Endothelial cell of umbilical vein (primary cell): ENCODE measurements around the gene SRRM4. TPM values are rescaled to one million over a fixed set of nuclear protein-coding genes. Genes with fewer than 3 reads are reported as not detected.

ENCODE experiments used
- BruUV-seq: library from RNA; stranded (reverse); fragments of 400-500 nt; replicated peaks from 2 replicates; lab custom pipeline; 2021; lab: Mats Ljungman, UMichigan
- CTCF ChIA-PET: fragments of 300-600, 350-600 bp; sonication (Branson Sonifier 250); formaldehyde crosslinking; loops from one replicate; lab custom pipeline; 2021; ENCODE audit warnings: antibody characterized with exemption, inconsistent platforms; lab: Charles Lee
- POLR2A ChIA-PET: fragments of 300-600, 350-600 bp; sonication (Branson Sonifier 250); formaldehyde crosslinking; loops from one replicate; lab custom pipeline; 2021; ENCODE audit warnings: antibody characterized with exemption, inconsistent platforms; lab: Charles Lee
- DNase-seq: peaks from one replicate; pipeline ENCODE4 v3.0.0-alpha.2; 2011; ENCODE audit warnings: low read depth, low spot score
- FAIRE-seq: peaks from 2 replicates; lab custom pipeline; 2011; peaks lifted over from hg19 to GRCh38; lab: Jason Lieb, UNC
- H2AFZ ChIP-seq: 2 replicates; pipeline ENCODE4 v1.6.0; 2012; ENCODE audit warnings: low read depth, low read length, control low read depth, inconsistent platforms
- H3K27ac ChIP-seq: 2 replicates; pipeline ENCODE4 v1.5.1; 2011; ENCODE audit warnings: low read depth, mild to moderate bottlenecking, control low read depth, low read length, moderate library complexity; ENCODE audit not compliant: insufficient read depth
- H3K27me3 ChIP-seq, 2 experiments: 2 replicates each; pipeline versions ENCODE4 v1.6.0 to v1.6.1; 2011; ENCODE audit warnings: low read length in 2 of 2, mixed read lengths in 1 of 2; ENCODE audit not compliant: control insufficient read depth in 2 of 2, insufficient read depth in 2 of 2
- H3K36me3 ChIP-seq, 2 experiments: 2 replicates in 1 of 2; 3 replicates in 1 of 2; pipeline ENCODE4 v1.5.1; 2011; ENCODE audit warnings: low read length in 2 of 2, mild to moderate bottlenecking in 1 of 2, moderate library complexity in 1 of 2; ENCODE audit not compliant: control insufficient read depth in 2 of 2, insufficient read depth in 2 of 2; ENCODE audit errors: extremely low read depth in 1 of 2
- H3K4me1 ChIP-seq: 3 replicates; pipeline ENCODE4 v1.5.1; 2011; ENCODE audit warnings: mild to moderate bottlenecking, low read length; ENCODE audit not compliant: control insufficient read depth, insufficient read depth; ENCODE audit errors: extremely low read depth
- H3K4me2 ChIP-seq: 2 replicates; pipeline ENCODE4 v1.6.1; 2011; ENCODE audit warnings: low read length, control low read depth, mixed read lengths; ENCODE audit not compliant: insufficient read depth
- H3K4me3 ChIP-seq, 3 experiments: fragments of 200-600 bp in 1 of 3; sonication (generic), shearing (Covaris generic) in 1 of 3; replicated peaks in 1 of 3; 2 replicates each; pipeline ENCODE4 v1.5.1; 2011 to 2016; ENCODE audit warnings: control low read depth in 3 of 3, low read length in 3 of 3, mild to moderate bottlenecking in 2 of 3, inconsistent platforms in 1 of 3, low read depth in 1 of 3, moderate library complexity in 1 of 3; ENCODE audit not compliant: insufficient read depth in 1 of 3
- H3K79me2 ChIP-seq: 2 replicates; pipeline ENCODE4 v1.6.0; 2012; ENCODE audit warnings: low read length, inconsistent platforms; ENCODE audit not compliant: control insufficient read depth, insufficient read depth
- H3K9ac ChIP-seq: replicated peaks from 2 replicates; pipeline ENCODE3; 2011; ENCODE audit warnings: low read length, control low read depth; ENCODE audit not compliant: insufficient read depth; ENCODE audit errors: extremely low read depth
- H3K9me1 ChIP-seq: replicated peaks from 3 replicates; pipeline ENCODE4 v1.6.0; 2011; ENCODE audit warnings: mild to moderate bottlenecking, low read length; ENCODE audit not compliant: control insufficient read depth, insufficient read depth; ENCODE audit errors: extremely low read depth
- H3K9me3 ChIP-seq: replicated peaks from 2 replicates; pipeline ENCODE4 v1.5.1; 2012; ENCODE audit warnings: low read length, inconsistent platforms; ENCODE audit not compliant: control insufficient read depth, insufficient read depth
- H4K20me1 ChIP-seq: replicated peaks from 2 replicates; pipeline ENCODE3; 2011; ENCODE audit warnings: mild to moderate bottlenecking, low read length; ENCODE audit not compliant: control insufficient read depth, insufficient read depth; ENCODE audit errors: extremely low read depth
- EZH2 ChIP-seq: IDR thresholded peaks from 2 replicates; pipeline ENCODE4 v1.6.1; 2012; ENCODE audit warnings: borderline replicate concordance, low read depth, mild to moderate bottlenecking, moderate library complexity, low read length, inconsistent platforms; ENCODE audit not compliant: severe bottlenecking
- FOS ChIP-seq: IDR thresholded peaks from 2 replicates; pipeline ENCODE4 v1.6.1; 2011; ENCODE audit warnings: mild to moderate bottlenecking, low read length, moderate library complexity, borderline replicate concordance; ENCODE audit not compliant: insufficient read depth
- GATA2 ChIP-seq: IDR thresholded peaks from 2 replicates; pipeline ENCODE4 v1.7.0; 2011; ENCODE audit warnings: low read depth, mild to moderate bottlenecking, moderate library complexity, mixed read lengths, low read length; ENCODE audit not compliant: insufficient read length, insufficient read depth
- JUN ChIP-seq: IDR thresholded peaks from 2 replicates; pipeline ENCODE4 v1.6.1; 2011; ENCODE audit warnings: borderline replicate concordance, low read depth; ENCODE audit not compliant: insufficient read length, insufficient read depth
- MYC ChIP-seq: IDR thresholded peaks from one replicate; pipeline ENCODE4 v1.6.1; 2011; ENCODE audit warnings: mild to moderate bottlenecking, low read depth, low read length
- POLR2A ChIP-seq: IDR thresholded peaks from 2 replicates; pipeline ENCODE4 v1.6.1; 2012; ENCODE audit warnings: low read depth, mild to moderate bottlenecking, control low read depth, low read length
- POLR2AphosphoS5 ChIP-seq: IDR thresholded peaks from 2 replicates; pipeline ENCODE4 v1.6.1; 2012; ENCODE audit warnings: low read depth, mild to moderate bottlenecking, control low read depth, low read length, moderate library complexity; ENCODE audit not compliant: insufficient read depth
- dilution Hi-C: fragments of 300-500 bp; cut with MboI; formaldehyde crosslinking; loops from one replicate; pipeline ENCODE4 v1.15.0; 2019; ENCODE audit warnings: low sequenced_read_pairs; ENCODE audit not compliant: extremely low pct_ligation_motif_present
- intact Hi-C: fragments of 100-400 bp; cut with micrococcal nuclease; formaldehyde crosslinking; loops from one replicate; pipeline ENCODE4 v1.10.0; 2022
- polyA plus RNA-seq, 4 experiments: library from polyadenylated mRNA; depleted of rRNA in 3 of 4; stranded (reverse) in 3 of 4; unstranded in 1 of 4; fragments of >200 nt; gene quantifications; 2 replicates each; pipeline versions ENCODE4 v1.2.1 to v1.2.3, GENCODE V29; 2011 to 2012; ENCODE audit warnings: missing spikeins in 1 of 4
- total RNA-seq: library from RNA; stranded (reverse); gene quantifications from 2 replicates; pipeline ENCODE4 v1.2.3, GENCODE V29; 2021
- TF ChIP-seq, protein P1 (sequence below), 2 donors: IDR thresholded peaks; 1 replicate in 1 of 2; 2 replicates in 1 of 2; pipeline ENCODE4 v1.5.1; 2011; ENCODE audit warnings: low read length in 2 of 2, mild to moderate bottlenecking in 2 of 2, moderate library complexity in 2 of 2, control low read depth in 1 of 2, inconsistent platforms in 1 of 2, low read depth in 1 of 2; ENCODE audit not compliant: insufficient read depth in 1 of 2; ENCODE audit errors: extremely low read depth in 1 of 2
- TF ChIP-seq, protein P2 (sequence below): IDR thresholded peaks from 2 replicates; pipeline ENCODE4 v1.6.1; 2011; ENCODE audit not compliant: insufficient read depth, insufficient read length

The SRRM4 gene
- total and polyA plus RNA-seq, 2 donors (not counting 3 experiments of a cell fraction or from before 2014, with no cell fraction given), result not detected

DNA sequence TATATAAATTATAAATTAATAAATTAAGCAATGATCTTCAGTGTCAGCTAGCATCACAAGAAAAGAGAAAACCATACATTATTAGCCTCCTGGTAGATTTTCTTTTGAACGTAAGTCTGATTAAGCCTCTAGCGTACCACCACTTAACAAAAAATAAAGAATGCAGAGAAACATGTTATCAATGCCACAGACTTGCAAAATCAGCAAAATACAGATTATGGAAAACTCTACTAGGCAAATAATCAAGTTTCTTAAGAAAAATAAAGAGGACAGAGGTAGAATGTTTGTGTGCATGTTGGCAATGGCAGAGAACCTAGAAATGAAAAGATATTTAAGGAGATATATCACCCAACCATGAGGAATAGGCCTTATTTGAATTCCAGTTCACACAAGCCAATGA is 8.4 kb upstream of the SRRM4 start:
- ChIA-PET CTCF (no interaction called here), POLR2A (no interaction called here)
- no peak overlapping the region for H3K9ac ChIP-seq
- peaks cover 3% of the 10 kb centered on the region for H3K9me3 ChIP-seq
- intact Hi-C loops, result no loop called here
- H2AFZ ChIP-seq, result no peak overlapping the region
- H3K4me1 ChIP-seq, result no peaks in the 10 kb centered on the region
- FAIRE-seq (no peak), DNase-seq (no peak)
- H3K79me2 ChIP-seq, result no peaks in the 10 kb centered on the region
- H3K27ac ChIP-seq, result no peak overlapping the region
- H3K9me1 ChIP-seq, result no peaks in the 10 kb centered on the region
- TF ChIP-seq POLR2AphosphoS5 (no peak), MYC (no peak), GATA2 (no peak), POLR2A (no peak), EZH2 (no peak), FOS (no peak), JUN (no peak)
- TF ChIP-seq, protein P1, sequence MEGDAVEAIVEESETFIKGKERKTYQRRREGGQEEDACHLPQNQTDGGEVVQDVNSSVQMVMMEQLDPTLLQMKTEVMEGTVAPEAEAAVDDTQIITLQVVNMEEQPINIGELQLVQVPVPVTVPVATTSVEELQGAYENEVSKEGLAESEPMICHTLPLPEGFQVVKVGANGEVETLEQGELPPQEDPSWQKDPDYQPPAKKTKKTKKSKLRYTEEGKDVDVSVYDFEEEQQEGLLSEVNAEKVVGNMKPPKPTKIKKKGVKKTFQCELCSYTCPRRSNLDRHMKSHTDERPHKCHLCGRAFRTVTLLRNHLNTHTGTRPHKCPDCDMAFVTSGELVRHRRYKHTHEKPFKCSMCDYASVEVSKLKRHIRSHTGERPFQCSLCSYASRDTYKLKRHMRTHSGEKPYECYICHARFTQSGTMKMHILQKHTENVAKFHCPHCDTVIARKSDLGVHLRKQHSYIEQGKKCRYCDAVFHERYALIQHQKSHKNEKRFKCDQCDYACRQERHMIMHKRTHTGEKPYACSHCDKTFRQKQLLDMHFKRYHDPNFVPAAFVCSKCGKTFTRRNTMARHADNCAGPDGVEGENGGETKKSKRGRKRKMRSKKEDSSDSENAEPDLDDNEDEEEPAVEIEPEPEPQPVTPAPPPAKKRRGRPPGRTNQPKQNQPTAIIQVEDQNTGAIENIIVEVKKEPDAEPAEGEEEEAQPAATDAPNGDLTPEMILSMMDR (IDR thresholded peaks at IDR 0.05; ENCODE audit: extremely low read depth in 1 of 2, insufficient read depth in 1 of 2, low read depth in 1 of 2, low read length in 2 of 2), result no peak
- TF ChIP-seq, protein P2, sequence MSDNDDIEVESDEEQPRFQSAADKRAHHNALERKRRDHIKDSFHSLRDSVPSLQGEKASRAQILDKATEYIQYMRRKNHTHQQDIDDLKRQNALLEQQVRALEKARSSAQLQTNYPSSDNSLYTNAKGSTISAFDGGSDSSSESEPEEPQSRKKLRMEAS, result no peak
- no peaks in the 10 kb centered on the region for H4K20me1 ChIP-seq
- H3K4me3 ChIP-seq, result no peak overlapping the region
- no peak overlapping the region for H3K4me2 ChIP-seq
- dilution Hi-C loops, result no loop called here
- H3K27me3 ChIP-seq, result no peaks in the 10 kb centered on the region
- no TSS peak for BruUV-seq
- no peaks in the 10 kb centered on the region for H3K36me3 ChIP-seq
